ENCODE data around the gene FAM221B. TPM values are rescaled to one million over a fixed set of nuclear protein-coding genes. Genes with fewer than 3 reads are reported as not detected.
A peak's percentile ranks its signal among the peaks of the same experiment; 100 is the strongest.

Gene FAM221B
- total RNA-seq, 1 experiment from 2014 or later = not detected

- DNase-seq (ENCODE audit: low spot score) = peak; percentile 21
Observed at GRCh38 chr9:35820076-35820475, 8.5 kb downstream of the FAM221B start.

DNA sequence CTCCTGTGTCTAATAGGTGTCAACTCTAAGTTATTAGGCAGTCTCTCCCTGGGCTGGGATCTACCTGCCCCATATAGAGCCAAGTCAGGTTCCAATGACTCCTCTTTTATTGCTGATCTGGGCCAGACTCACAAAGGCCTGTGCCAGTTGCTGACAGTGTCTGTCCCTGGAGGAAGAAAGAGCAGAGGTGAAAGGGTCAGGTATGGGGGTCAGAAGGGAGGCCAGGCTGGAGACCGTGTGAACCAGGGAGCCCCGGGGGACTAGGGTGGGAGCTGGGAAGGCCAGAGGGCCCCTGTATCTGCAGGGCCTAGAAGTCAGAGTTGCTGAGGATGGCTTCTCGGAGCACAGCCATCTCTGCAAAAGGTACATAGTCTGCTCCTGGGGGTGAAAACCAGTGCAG lies 10.2 kb downstream of the FAM221B start:
- no peak for DNase-seq (ENCODE audit: low spot score)

- DNase-seq (ENCODE audit: low spot score) = no peak
Observed at GRCh38 chr9:35816708-35817107, 11.8 kb downstream of the FAM221B start.

GRCh38 chr9:35814841-35815543 lies 13.5 kb downstream of the FAM221B start, which contains the start of gene HINT2:
Gene HINT2 (minus strand): TSS chr9:35815042. CDS start chr9:35814979, 63 bp downstream.
- DNase-seq (ENCODE audit: low spot score) = peak; percentile 99

DNA sequence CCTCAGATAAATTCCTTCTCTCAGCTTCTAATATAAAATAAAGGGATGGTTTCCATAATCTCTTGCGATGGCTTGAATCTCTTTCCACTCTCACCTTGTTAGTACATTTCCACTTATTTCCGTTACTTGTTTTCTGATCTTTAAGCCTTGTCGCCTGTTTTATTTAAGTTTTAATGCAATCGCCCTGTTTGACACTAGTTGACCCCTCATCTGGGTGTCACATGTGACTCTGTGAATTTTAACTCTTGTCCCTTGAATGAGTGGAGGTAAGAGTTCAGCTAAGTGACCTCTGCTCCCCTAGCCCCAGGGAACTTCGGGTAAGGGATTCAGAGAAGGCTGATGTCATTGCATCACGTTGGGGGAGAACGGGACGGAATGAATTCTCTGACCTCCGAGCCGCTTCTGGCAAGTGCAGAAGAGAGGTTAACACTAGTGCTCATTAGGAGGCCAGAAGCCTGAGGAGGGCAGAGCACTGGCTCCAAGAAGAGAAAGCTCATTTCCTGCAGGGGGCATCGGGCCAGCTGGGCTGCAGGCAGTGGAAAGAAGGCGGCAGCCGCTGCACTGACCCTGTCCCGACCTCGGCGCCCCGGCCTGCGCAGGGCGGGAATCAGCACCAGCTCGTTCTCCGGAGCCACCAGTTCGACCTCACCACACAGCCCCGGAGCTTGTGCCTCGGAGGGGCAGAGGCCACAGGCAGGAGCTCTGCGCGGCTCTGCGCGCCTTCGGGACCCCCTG lies 14.3 kb downstream of the FAM221B start:
- DNase-seq (ENCODE audit: low spot score) = peak; percentile 59

DNA sequence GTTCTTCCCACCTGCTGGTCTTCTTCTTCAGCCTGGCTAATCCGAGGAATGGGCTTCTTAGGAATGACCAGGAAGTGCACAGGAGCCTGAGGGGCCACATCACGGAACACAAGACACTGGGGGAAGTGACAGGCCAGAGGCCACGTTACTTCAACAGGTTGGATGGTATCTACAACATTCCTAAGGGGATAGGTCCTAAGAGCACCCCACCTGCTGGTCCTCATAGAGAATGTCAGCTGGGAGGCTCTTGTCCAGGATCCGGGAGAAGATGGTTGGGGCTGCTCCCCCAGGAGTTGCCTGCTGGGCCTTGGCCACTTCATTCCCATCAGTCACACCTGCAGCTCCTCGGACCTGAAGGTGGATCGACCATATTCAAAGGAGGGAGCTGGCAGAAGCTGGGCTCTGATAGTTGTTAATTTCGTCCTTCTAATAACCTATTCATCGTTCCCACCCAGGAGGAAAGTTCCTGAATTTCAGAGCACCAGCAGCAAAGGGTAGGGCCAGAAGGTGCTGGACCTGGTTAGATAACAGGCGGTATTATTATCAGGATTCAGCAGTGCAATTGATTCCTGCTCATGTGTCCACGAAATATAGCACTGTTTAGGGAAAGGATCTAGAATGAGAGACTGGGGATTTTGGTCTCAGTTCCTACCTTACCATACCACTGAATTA lies 15.0 kb downstream of the FAM221B start:
- no peak for DNase-seq (ENCODE audit: low spot score)

- peak; percentile 63 for DNase-seq (ENCODE audit: low spot score)
Observed at GRCh38 chr9:35812025-35812602, 16.4 kb downstream of the FAM221B start, which contains the start of gene SPAG8. Gene SPAG8 (minus strand): TSS chr9:35812262. CDS start chr9:35812147, 115 bp downstream.

- no peak for DNase-seq (ENCODE audit: low spot score)
Observed at GRCh38 chr9:35811381-35812024, 17.0 kb downstream of the FAM221B start.

DNA sequence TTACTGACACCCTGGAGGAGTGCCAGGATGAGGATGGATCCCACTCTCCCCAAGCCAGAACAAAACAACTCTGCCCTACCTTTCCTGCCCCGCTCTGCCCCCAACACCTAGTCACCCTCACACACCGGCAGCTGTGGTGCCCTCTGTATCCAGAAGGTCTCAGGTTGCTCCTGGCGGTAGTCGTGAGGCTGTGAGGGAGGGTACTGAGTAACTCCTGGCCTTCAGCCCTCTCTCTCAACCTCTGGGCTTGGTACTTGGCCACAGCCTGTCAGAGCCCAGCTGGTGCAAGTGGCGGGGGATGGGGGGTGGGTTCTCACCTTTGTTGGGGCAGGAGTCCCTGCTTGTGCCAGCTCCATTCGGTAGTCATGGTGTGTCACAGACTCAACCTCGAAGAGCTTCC lies 18.4 kb downstream of the FAM221B start:
- DNase-seq (ENCODE audit: low spot score) = no peak

- DNase-seq (ENCODE audit: low spot score) = no peak
Observed at GRCh38 chr9:35808433-35808832, 20.1 kb downstream of the FAM221B start.

DNA sequence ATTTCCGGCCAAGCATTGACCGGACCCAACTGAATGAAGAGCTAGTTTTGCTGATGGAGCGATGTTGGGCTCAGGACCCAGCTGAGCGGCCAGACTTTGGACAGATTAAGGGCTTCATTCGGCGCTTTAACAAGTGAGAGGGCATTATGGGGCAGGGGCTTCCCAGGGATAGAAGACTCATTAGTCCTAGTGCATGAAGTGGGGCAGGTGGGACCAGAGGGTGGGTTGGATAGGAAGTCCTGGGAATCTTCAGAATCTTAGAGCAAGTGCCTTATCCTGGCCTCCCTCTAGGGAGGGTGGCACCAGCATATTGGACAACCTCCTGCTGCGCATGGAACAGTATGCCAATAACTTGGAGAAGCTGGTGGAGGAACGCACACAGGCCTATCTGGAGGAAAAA lies 22.4 kb downstream of the FAM221B start:
- DNase-seq (ENCODE audit: low spot score) = no peak

GRCh38 chr9:35801328-35802128 lies 27.0 kb downstream of the FAM221B start:
- no peak for DNase-seq (ENCODE audit: low spot score)

- no peak for DNase-seq (ENCODE audit: low spot score)
Observed at GRCh38 chr9:35800530-35800929, 28.0 kb downstream of the FAM221B start.

DNA sequence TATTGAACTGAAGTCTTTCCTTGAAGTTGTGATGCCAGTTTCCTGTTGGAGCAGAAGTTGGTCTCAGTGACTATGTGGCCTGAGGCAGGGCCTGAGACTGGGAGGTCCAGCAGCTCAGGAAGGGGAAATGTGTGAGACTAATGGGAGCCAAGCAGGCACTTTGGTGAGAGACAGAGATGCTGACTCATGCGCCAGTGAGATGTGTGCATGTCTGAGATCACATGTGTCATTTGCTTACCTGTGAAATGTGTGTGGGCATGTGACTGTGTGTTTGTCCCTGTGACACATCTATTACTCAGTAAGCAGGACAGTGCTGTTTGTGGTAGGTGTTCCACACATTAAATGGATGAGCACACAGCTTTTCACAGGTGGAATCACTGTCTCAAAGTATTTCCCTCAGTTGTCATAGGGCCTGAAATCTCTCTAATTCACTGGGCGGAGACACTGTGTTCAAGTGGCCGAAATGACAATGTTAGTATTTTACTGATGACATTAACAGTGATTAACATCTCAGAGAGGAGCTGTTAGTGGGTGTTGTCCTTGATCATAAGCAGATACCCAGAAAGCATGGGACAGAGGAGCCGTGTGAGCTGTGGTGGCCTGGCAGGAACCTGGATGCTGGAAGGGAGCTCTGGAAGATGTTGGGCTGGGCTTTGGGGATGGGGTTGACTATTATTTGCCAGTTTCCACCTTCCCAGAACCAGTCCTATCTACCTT lies 29.7 kb downstream of the FAM221B start:
- peak; percentile 68 for DNase-seq (ENCODE audit: low spot score)

GRCh38 chr9:35797311-35798109 lies 31.0 kb downstream of the FAM221B start:
- DNase-seq (ENCODE audit: low spot score) = no peak

DNA sequence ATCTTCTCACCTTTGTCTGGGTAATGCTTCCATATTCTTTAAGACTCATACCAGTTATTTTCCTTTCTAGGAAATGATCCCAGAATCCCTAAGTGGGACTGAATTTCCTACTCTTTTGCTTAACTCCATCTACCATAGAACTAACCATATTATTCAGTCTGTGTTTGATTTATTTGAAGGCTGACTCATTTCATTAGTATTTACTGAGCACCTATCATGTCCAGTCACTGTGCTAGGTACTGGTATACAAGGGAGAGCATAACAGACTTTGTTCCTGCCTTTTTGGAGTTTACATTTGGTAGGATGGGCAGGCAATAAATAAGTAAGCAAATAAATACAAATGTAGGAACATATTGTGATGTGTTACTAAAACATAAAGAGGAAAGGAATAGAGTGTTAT lies 32.8 kb downstream of the FAM221B start:
- DNase-seq (ENCODE audit: low spot score) = peak; percentile 58

- DNase-seq (ENCODE audit: low spot score) = no peak
Observed at GRCh38 chr9:35793461-35793860, 35.1 kb downstream of the FAM221B start.

DNA sequence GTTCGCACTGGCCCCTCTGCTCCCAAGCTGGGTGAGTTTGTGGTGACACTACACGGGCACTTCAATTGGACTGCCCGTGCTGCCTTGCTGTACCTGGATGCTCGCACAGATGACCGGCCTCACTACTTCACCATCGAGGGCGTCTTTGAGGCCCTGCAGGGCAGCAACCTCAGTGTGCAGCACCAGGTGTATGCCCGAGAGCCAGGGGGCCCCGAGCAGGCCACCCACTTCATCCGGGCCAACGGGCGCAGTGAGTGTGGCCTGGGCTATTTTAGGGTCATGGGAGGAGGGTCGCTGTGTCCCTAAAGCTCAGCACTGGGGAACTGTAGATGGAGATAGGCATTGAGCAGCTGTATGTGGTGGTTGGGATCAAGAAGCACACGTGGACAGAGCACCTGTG lies 35.7 kb downstream of the FAM221B start:
- DNase-seq (ENCODE audit: low spot score) = no peak

Data from A172 (cell line).